K562 (cell line): Measurements from ENCODE around the gene CGNL1. TPM values are rescaled to one million over a fixed set of nuclear protein-coding genes. Genes with fewer than 3 reads are reported as not detected.

Source experiments
- AFF4 ChIP-seq: sonication (generic); formaldehyde crosslinking; IDR thresholded peaks from 2 replicates; pipeline ENCODE4 v1.8.0; 2023; ENCODE audit warnings: mild to moderate bottlenecking, missing genetic modification reagents
- BCL6 ChIP-seq: fragments of 250-450 bp; sonication (Bioruptor Pico); IDR thresholded peaks from 2 replicates; pipeline ENCODE4 v1.4.0; 2020
- C11orf30 ChIP-seq: fragments of 450-650 bp; IDR thresholded peaks from 2 replicates; pipeline ENCODE4 v1.6.1; 2016; ENCODE audit warnings: low read depth, mild to moderate bottlenecking
- CREB3L1 ChIP-seq: fragments of 450-650 bp; IDR thresholded peaks from 2 replicates; pipeline ENCODE4 v1.6.1; 2014; ENCODE audit warnings: low read depth, mild to moderate bottlenecking, moderate library complexity, borderline replicate concordance
- GTF2B ChIP-seq: IDR thresholded peaks from 2 replicates; pipeline ENCODE4 v1.6.1; 2011; ENCODE audit not compliant: insufficient read length; ENCODE audit errors: extremely low read depth
- HMG20A ChIP-seq: fragments of 450-650 bp; formaldehyde crosslinking; conservative IDR thresholded peaks from 2 replicates; pipeline ENCODE4 v1.4.0; 2020; ENCODE audit warnings: mild to moderate bottlenecking, mixed read lengths
- ID3 ChIP-seq, 2 experiments: fragments of 250-450 bp in 1 of 2; fragments of 450-650 bp in 1 of 2; sonication (Bioruptor Pico) in 1 of 2; IDR thresholded peaks; 2 replicates each; pipeline versions ENCODE4 v1.6.1 to v1.8.0; 2016 to 2021; ENCODE audit warnings: mild to moderate bottlenecking in 2 of 2, moderate library complexity in 2 of 2, missing compliant biosample characterization in 1 of 2, missing genetic modification characterization in 1 of 2
- PHB2 ChIP-seq: fragments of 450-650 bp; IDR thresholded peaks from 2 replicates; pipeline ENCODE4 v1.6.1; 2017; ENCODE audit warnings: low read depth
- POLR2AphosphoS5 ChIP-seq: IDR thresholded peaks from 2 replicates; pipeline ENCODE4 v1.6.1; 2011; ENCODE audit warnings: mild to moderate bottlenecking, low read depth, low read length, moderate library complexity; ENCODE audit not compliant: control insufficient read depth, insufficient read depth
- ZNF384 ChIP-seq: IDR thresholded peaks from 2 replicates; pipeline ENCODE4 v1.6.1; 2012; ENCODE audit warnings: low read depth, low read length, improper control_type of control experiment
- polyA plus RNA-seq, 8 experiments: library from polyadenylated mRNA; depleted of rRNA in 4 of 8; stranded (reverse) in 5 of 8; unstranded in 3 of 8; fragments of >200 nt; fragmentation: Nextera tagmentation in 2 of 8; fragmentation: Illumina TruSeq in 1 of 8; extraction: Ambion mirVana in 2 of 8; extraction: Trizol in 1 of 8; gene quantifications; 2 replicates each; pipeline versions ENCODE4 v1.2.1 to v1.2.3, GENCODE V29; 2011 to 2014; ENCODE audit warnings: inconsistent platforms in 1 of 8, missing spikeins in 1 of 8
- total RNA-seq, 7 experiments: library from RNA; depleted of rRNA in 6 of 7; stranded (reverse); fragments of >200 nt in 6 of 7; fragmentation: Illumina TruSeq in 2 of 7; extraction: Trizol in 2 of 7; gene quantifications; 2 replicates each; pipeline versions ENCODE4 v1.2.1 to v1.2.3, GENCODE V29; 2011 to 2021; ENCODE audit warnings: low replicate concordance in 1 of 7

CGNL1 gene
- total and polyA plus RNA-seq, 9 of the 15 experiments (the other 6 are each of a cell fraction or from before 2014, with no cell fraction given): 0.01 to 0.07 TPM; not detected in 7

GRCh38 chr15:57505056-57505715 lies 128.9 kb downstream of the CGNL1 start (continued):
- no peak for TF ChIP-seq C11orf30
- no peak for TF ChIP-seq POLR2AphosphoS5
- no peak for TF ChIP-seq ID3 (CRISPR knock-in tag; IDR thresholded peaks at IDR 0.05)
- no peak for TF ChIP-seq ID3 (tag; IDR thresholded peaks at IDR 0.05)
- no peak for TF ChIP-seq HMG20A (CRISPR knock-in tag)
- no peak for TF ChIP-seq GTF2B
- TF ChIP-seq CREB3L1: no peak
- TF ChIP-seq BCL6 (CRISPR knock-in tag): no peak
- no peak for TF ChIP-seq ZNF384
- no peak for TF ChIP-seq PHB2
- TF ChIP-seq AFF4 (CRISPR knock-in tag): no peak
